Central memory CD8-positive, alpha-beta T cell (primary cell): ENCODE measurements around the gene CEP131.
"Not testable (repeated sequence)": the region's sequence is repeated elsewhere in the genome, so short reads cannot be mapped to it uniquely, and the experiment has no call there.

Experiments used
- ATAC-seq: fragments of 150-1000 bp; cut with Tn5 transposase; replicated peaks from 2 replicates; pipeline ENCODE4 v1.10.0; 2022; ENCODE audit warnings: mild to moderate bottlenecking, moderate FRiP score, moderate number of reproducible peaks; ENCODE audit not compliant: poor library complexity, severe bottlenecking; ENCODE audit errors: extremely low read depth
- DNase-seq, 2 donors: peaks; one replicate each; pipeline ENCODE4 v3.0.0; 2021; ENCODE audit warnings: low spot score in 2 of 2
- H3K27ac Mint-ChIP-seq: one replicate; pipeline ENCODE4 v1.8.0; 2022; ENCODE audit warnings: low read depth, mild to moderate bottlenecking, moderate library complexity, mixed read lengths
- H3K27me3 Mint-ChIP-seq: one replicate; pipeline ENCODE4 v1.8.0; 2022; ENCODE audit warnings: mixed read lengths
- H3K36me3 Mint-ChIP-seq: one replicate; pipeline ENCODE4 v1.8.0; 2022; ENCODE audit warnings: mild to moderate bottlenecking, moderate library complexity, mixed read lengths; ENCODE audit not compliant: insufficient read depth
- H3K4me1 Mint-ChIP-seq: one replicate; pipeline ENCODE4 v1.8.0; 2022; ENCODE audit warnings: mixed read lengths
- H3K4me3 Mint-ChIP-seq: one replicate; pipeline ENCODE4 v1.8.0; 2022; ENCODE audit warnings: mild to moderate bottlenecking, moderate library complexity, mixed read lengths
- H3K9me3 Mint-ChIP-seq: one replicate; pipeline ENCODE4 v1.8.0; 2022; ENCODE audit warnings: mixed read lengths

CEP131 gene

DNA sequence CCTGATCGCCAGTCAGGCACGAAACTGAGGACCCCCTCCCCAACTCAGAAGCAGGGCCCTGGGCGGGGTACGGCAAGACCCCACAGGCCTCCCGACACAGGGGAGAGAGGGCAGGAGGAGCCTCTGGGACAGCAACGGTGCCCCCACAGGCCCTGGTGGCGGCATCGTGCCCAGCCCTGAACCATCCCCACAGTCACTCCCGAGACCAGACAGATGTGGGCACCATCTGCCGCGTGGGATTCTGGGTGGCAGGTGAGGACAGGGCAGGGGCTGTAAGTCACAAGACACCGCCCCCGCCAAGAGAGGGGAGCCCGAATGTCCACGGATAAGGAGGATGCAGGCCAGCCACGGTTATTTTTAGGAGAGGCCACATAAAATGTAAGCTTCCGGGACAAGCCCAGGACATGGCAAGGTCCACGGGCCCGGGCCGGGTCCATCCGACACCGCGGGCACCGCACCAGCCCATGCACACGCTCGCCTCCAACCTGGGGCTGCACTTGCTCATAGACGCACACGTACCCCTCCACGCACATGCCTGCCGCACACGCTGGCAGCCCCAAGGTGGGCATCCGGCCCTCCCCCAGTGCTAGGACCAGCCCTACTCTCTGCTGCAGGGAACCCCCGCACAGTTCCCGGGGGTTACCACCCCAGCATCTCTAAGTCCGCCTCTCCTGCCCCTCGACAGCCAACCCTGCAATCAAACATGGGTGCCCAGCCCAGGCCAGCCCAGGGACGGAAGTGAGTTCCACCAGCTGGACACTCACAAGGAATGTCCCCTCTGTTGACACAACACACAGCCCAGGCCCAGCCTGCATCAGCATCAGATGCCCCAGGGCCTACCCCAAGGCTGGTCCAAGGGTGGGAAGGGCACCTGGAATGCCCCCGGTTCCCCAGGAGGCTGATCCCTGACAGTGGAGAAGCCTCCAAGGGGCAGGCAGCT is 65.6 kb downstream of the CEP131 start:
- Mint-ChIP-seq H3K36me3 (peaks cover 4% of the 10 kb centered on the region), H3K27me3 (peaks cover 15% of the 10 kb centered on the region), H3K4me3 (no peak overlapping the region), H3K9me3 (no peaks in the 10 kb centered on the region), H3K4me1 (no peaks in the 10 kb centered on the region), H3K27ac (no peak overlapping the region)
- ATAC-seq (no peak), DNase-seq (no peak)

DNA sequence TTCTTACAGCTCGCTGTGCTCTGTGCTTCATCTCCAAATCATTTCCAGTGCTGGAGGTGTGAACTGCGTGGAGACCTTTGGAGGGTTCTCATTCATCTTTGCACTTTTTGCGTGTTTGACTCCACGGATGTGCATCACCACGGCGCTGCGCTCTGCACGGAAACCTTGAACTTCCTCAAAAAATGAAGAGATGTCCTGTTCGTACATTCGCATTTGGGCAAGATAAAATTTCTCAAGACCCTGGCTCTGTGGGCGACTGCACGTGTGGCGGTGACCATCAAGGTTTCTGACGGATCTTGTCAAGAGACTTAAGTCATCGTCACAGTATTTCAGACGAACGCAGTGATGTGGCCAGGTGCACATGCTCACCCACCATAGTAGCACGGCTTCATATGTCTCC is 67.8 kb downstream of the CEP131 start:
- peaks cover 10% of the 10 kb centered on the region for H3K27me3 Mint-ChIP-seq
- no peak for DNase-seq
- no peaks in the 10 kb centered on the region for H3K9me3 Mint-ChIP-seq
- no peak overlapping the region for H3K4me3 Mint-ChIP-seq
- no peak overlapping the region for H3K27ac Mint-ChIP-seq
- ATAC-seq, result no peak
- H3K4me1 Mint-ChIP-seq, result no peaks in the 10 kb centered on the region
- peaks cover 2% of the 10 kb centered on the region for H3K36me3 Mint-ChIP-seq

DNA sequence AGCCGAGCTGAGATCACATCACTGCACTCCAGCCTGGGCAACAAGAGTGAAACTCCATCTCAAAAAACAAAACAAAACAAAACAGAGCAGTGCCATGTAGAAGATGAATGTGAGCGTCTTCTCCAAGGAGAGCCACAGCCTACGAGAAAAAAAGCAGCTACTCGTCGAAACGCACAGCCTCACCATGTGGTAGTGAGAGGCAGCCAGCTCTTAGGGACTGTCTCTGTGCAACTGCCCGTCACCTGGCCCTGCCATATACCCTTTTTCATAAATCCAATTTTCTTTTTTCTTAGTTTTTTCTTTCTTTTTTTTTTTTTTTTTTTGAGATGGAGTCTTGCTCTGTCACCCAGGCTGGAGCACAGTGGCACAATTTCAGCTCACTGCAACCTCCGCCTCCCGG is 68.7 kb downstream of the CEP131 start:
- H3K36me3 Mint-ChIP-seq, H3K4me3 Mint-ChIP-seq, H3K4me1 Mint-ChIP-seq, H3K27ac Mint-ChIP-seq, ATAC-seq, H3K9me3 Mint-ChIP-seq, DNase-seq: not testable (repeated sequence)
- peaks cover 18% of the 10 kb centered on the region for H3K27me3 Mint-ChIP-seq

DNA sequence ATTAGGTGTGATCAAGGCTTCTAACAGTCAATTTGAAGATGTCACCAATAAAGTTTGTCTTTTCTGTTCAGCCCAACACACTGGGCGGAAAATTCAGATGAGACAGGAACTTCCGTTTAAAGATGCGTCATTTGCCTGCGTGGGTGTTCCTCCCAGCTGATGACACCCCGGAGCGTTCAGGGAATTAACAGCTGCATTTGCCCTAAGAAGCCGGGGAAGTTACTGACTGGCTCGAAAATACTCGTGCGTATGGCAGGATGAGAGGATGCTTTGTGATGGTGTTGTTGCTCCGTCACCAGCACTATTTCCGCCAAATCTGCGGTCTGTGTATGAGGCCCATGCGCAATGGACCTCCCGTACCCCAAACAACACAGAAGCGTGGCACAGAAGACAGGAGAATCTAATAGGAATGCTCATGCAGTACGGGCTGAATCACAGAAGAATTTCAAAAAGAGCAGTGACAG is 69.4 kb downstream of the CEP131 start:
- no peak for DNase-seq
- Mint-ChIP-seq H3K27ac (no peak overlapping the region), H3K4me1 (no peaks in the 10 kb centered on the region), H3K9me3 (no peaks in the 10 kb centered on the region), H3K4me3 (no peak overlapping the region), H3K36me3 (peaks cover 2% of the 10 kb centered on the region), H3K27me3 (peaks cover 20% of the 10 kb centered on the region)
- no peak for ATAC-seq

DNA sequence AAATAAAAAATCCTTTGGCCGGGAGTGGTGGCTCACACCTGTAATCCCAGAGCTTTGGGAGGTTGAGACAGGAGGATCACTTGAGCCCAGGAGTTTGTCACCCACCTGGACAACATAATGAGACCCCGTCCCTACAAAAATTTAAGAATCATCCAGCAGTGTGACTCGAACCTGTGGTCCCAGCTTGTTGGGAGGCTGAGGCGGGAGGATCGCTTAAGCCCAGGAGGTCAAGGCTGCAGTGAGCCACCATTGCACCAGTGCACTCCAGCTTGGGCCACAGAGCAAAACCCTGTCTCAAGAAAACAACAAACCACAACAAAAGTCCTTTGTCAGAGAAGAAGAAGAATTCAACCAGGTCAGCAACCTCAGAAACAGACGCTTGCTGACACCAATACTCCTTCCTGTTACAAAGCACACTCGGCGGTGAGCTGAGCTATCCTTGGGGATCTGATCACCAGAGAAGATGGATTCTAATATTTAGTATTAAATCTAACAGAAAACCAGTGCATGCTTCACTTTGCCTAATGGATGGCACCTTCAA is 70.4 kb downstream of the CEP131 start:
- ATAC-seq (no peak), DNase-seq (no peak)
- no peak overlapping the region for H3K27ac Mint-ChIP-seq
- H3K4me3 Mint-ChIP-seq, result no peak overlapping the region
- no peaks in the 10 kb centered on the region for H3K4me1 Mint-ChIP-seq
- H3K27me3 Mint-ChIP-seq, result peaks cover 20% of the 10 kb centered on the region
- no peaks in the 10 kb centered on the region for H3K9me3 Mint-ChIP-seq
- H3K36me3 Mint-ChIP-seq, result peaks cover 2% of the 10 kb centered on the region

DNA sequence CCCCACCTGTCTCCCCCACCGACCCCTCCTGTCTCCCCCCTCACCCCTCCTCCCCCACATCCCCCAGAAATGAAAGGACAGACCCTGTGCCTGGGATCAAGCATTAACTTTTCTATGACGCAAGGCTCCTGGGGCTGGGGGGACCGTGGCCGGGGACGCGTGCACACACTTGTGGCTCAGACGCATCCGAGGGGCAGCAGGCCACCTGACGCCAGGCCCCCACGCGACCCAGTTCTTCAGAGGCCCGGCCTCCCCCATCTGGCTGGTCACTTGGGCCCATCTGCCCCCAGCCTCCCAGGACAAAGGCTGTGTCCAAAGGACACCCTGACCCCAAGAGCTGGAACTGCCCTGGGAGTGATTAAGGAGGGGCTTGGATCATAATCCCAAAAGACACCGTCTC is 71.5 kb downstream of the CEP131 start:
- Mint-ChIP-seq H3K9me3 (no peaks in the 10 kb centered on the region), H3K27ac (no peak overlapping the region), H3K36me3 (peaks cover 2% of the 10 kb centered on the region), H3K4me3 (no peak overlapping the region), H3K4me1 (no peaks in the 10 kb centered on the region), H3K27me3 (peaks cover 20% of the 10 kb centered on the region)
- DNase-seq (no peak), ATAC-seq (no peak)

DNA sequence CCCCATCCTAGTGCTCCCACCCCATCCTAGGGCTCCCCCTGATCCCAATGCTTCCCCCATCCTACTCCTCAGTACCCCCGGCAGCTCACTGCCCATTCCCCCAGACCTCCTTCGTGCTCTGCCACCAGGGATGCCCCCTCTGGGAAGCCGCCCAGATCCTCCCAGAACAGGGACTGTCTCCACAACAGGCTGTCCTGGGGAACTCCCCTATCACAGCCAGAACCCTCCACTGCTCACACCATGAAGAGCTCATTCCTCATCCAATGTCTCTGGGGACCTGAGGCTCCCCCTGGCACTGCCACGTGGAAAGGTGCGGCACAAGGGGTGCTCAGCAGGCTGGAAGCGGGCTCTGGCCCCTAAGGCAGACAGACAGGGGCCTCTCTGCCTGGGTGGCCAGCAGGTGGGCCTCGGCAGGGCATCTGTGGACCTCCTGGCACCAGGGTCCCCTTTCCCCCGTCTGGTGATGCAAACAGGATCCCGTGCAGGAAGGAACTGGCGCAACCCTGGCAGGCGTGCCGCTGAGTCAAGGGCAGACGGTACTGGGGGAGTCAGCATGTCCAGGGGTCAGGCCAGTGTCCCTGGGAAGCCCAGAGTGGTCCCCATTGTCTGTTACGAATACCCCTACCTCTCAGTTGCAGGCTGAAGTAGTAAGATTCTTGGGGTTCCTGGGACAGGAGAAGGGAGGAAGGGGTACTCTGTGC is 72.2 kb downstream of the CEP131 start:
- ATAC-seq, result no peak
- no peaks in the 10 kb centered on the region for H3K4me1 Mint-ChIP-seq
- peaks cover 2% of the 10 kb centered on the region for H3K36me3 Mint-ChIP-seq
- no peak for DNase-seq
- H3K9me3 Mint-ChIP-seq, result no peaks in the 10 kb centered on the region
- H3K4me3 Mint-ChIP-seq, result no peak overlapping the region
- H3K27me3 Mint-ChIP-seq, result peaks cover 20% of the 10 kb centered on the region
- H3K27ac Mint-ChIP-seq, result no peak overlapping the region

DNA sequence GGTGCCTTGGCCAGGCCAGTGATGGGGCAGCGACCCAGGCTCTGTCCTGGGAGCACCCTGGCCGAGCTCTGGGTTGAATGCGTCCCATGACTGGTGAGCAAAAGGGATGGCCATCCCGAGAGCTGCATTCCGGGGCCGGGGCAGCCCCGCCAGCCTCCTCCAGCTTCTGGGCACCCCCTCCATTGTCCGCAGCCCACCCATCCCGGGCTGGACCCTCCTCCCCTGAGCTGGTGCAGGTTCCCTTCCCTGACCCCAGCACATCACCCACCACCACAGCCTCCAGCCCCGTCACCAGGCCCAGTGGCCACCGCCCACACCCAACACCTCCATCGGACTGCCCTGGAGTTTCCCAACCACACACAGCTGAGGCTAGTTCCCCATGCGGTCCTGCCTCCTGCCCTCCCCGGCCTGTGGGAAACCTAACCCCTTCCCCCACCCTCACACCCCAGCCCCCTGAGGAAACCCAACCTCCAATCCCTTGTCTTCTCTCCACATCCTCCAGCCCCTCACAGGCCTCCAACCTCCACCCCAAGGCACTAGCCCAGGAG is 73.7 kb downstream of the CEP131 start:
- ATAC-seq, result no peak
- peaks cover 2% of the 10 kb centered on the region for H3K36me3 Mint-ChIP-seq
- H3K4me3 Mint-ChIP-seq, result no peak overlapping the region
- H3K27ac Mint-ChIP-seq, result no peak overlapping the region
- H3K27me3 Mint-ChIP-seq, result peaks cover 22% of the 10 kb centered on the region
- H3K9me3 Mint-ChIP-seq, result no peaks in the 10 kb centered on the region
- DNase-seq, result no peak
- no peaks in the 10 kb centered on the region for H3K4me1 Mint-ChIP-seq

DNA sequence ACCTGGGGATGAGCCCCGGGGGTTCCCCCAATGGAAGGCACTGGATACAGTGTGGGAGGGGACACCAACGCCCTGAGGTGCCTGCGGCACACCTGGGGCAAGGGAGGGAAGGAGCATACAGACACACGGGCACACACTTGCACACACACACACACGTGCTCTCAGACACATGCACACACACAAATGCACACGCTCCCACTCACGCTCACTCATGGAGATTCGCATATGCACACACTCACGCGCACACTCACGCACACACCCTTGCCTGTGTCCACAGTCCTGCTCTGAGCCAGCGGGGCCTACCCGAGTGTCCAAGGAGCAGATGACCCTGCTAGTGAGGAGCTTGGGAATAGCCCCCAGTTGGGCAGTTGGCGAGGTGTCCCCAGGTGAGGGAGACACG is 74.2 kb downstream of the CEP131 start:
- Mint-ChIP-seq H3K27me3 (peaks cover 27% of the 10 kb centered on the region), H3K4me3 (no peak overlapping the region), H3K4me1 (no peaks in the 10 kb centered on the region), H3K27ac (no peak overlapping the region), H3K9me3 (no peaks in the 10 kb centered on the region), H3K36me3 (peaks cover 2% of the 10 kb centered on the region)
- ATAC-seq (no peak), DNase-seq (no peak)

DNA sequence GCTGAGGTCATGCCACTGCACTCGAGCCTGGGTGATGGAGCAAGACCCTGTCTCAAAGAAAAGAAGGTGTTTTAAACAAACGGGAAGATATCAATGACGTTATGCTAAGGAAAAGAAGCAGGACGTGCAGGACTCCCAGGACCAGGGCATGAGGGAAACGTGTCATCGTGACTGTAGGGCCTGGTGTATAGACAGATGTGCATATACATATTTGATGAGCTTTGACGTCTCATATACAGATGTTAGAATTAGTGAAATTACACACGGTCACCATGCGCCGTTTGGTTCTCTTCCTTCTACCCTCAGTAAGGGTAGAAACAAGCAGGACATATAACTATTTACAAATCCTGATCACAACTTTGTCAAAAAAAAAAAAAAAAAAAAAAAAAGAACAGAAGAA is 75.1 kb downstream of the CEP131 start:
- no peak overlapping the region for H3K27ac Mint-ChIP-seq
- peaks cover 2% of the 10 kb centered on the region for H3K36me3 Mint-ChIP-seq
- DNase-seq (no peak), ATAC-seq (no peak)
- H3K4me3 Mint-ChIP-seq, result no peak overlapping the region
- no peaks in the 10 kb centered on the region for H3K4me1 Mint-ChIP-seq
- no peaks in the 10 kb centered on the region for H3K9me3 Mint-ChIP-seq
- peaks cover 33% of the 10 kb centered on the region for H3K27me3 Mint-ChIP-seq

DNA sequence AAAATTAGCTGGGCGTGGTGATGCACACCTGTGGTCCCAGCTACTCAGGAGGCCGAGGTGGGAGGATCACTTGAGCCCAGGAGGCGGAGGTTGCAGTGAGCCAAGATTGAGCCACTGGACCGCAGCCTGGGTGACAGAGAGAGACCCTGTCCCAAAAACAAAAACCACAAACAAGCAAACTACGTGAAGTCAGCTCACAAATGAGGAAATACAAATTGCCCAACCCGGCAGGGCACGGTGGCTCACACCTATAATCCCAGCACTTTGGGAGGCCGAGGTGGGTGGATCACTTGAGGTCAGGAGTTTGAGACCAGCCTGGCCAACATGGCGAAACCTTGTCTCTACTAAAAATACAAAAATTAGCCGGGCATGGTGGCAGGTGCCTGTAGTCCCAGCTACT is 76.6 kb downstream of the CEP131 start:
- not testable (repeated sequence) for H3K4me1 Mint-ChIP-seq, ATAC-seq, H3K36me3 Mint-ChIP-seq, DNase-seq, H3K9me3 Mint-ChIP-seq, H3K27ac Mint-ChIP-seq, H3K4me3 Mint-ChIP-seq
- H3K27me3 Mint-ChIP-seq, result peaks cover 47% of the 10 kb centered on the region

DNA sequence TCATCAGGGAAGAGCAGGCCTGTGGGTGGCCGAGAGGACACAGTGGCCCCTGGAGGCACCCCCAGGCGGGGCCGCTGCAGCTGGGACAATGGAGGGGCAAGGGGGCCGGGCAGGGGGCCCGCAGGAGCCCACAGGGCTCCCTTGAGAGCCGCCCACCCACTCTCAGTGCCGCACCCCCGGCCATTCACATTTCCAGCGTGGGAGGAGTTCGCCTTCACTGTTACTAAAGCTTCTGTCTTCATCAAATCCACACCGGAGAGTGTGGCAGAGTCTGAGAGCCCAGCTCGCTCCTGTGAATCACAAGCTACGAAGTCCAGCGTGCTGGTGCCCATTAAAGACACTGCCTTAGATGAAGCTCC is 78.4 kb downstream of the CEP131 start:
- peaks cover 2% of the 10 kb centered on the region for H3K36me3 Mint-ChIP-seq
- H3K4me1 Mint-ChIP-seq, result no peaks in the 10 kb centered on the region
- H3K27me3 Mint-ChIP-seq, result peaks cover 32% of the 10 kb centered on the region
- H3K4me3 Mint-ChIP-seq, result no peak overlapping the region
- DNase-seq (no peak), ATAC-seq (no peak)
- H3K9me3 Mint-ChIP-seq, result no peaks in the 10 kb centered on the region
- no peak overlapping the region for H3K27ac Mint-ChIP-seq
